HG03571 (cell line): ENCODE data around the gene FGD3.
"Not testable (repeated sequence)": the region's sequence is repeated elsewhere in the genome, so short reads cannot be mapped to it uniquely, and the experiment has no call there.

Experiments
- ATAC-seq: cut with Tn5 transposase; IDR thresholded peaks from one replicate; pipeline ENCODE4 v1.9.1; 2021; ENCODE audit not compliant: unreplicated experiment

The FGD3 gene

GRCh38 chr9:93007529-93008058 lies 60.3 kb downstream of the FGD3 start:
- ATAC-seq, result no peak

DNA sequence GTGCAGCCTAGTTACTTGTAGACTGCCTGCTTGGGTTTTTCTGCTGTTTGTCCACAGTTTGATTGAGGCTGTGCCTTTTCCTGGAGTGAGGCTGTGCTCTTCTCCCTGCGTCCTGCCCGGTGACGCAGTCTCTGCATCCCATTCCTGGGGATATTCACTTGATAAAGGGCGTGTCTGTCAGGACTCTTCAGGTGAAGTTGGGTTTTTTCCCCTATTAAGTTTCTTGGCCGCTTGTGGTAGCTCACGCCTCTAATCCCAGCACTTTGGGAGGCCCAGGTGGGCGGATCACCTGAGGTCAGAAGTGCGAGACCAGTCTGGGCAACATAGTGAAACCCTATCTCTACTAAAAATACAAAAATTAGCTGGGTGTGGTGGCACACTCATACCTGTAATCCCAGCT lies 61.1 kb downstream of the FGD3 start:
- ATAC-seq, result no peak

DNA sequence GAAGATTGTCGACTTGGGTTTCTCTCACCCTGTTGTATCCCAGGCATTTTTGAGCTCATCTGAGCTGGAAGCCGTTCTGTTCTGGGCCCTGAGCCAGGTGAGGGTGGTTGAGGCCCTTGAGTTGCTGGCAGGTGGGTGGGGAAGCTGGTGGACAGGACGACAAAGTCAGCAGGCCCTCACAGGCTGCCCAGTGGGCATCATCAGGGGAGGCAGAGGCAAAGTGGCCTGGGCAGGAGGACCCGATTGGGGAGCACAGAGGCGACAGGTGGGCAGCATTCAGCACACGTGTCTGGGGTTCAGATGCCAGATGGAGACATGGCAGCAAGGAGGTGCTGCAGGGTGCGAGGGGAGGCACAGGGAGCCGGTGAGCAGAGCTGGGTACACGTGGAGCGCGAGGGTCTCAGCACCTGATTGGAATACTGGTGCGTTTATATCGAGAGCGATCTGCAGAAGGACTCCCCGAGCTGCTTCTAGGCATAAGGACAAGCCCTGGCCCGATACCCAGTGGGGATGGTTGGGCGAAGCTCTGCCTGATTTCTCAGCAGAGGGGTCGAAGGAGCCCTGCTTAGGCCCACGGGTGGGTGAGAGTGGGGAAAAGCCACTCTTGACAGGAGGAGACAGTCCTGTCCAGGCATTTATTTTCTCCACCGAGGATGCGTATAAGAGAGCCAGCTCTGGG lies 62.2 kb downstream of the FGD3 start:
- ATAC-seq, result no peak

DNA sequence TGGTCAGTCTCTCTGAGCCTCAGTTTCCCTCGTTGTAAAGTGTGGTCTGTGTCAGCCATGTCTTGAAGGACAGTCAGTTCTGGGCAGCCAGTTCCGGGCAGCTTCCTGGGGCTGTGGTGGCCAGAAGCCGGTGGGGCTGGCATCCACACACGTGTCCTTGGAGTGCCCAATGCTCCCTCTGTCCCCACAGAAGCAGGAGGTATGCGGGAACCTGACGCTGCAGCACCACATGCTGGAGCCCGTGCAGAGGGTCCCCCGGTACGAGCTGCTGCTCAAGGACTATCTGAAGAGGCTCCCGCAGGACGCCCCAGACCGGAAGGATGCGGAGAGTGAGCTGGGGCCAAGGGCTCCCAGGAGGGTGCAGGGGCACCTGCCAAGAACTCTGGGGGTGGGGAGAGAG lies 62.7 kb downstream of the FGD3 start:
- no peak for ATAC-seq

GRCh38 chr9:93010704-93011103 lies 63.4 kb downstream of the FGD3 start:
- ATAC-seq, result no peak

- no peak for ATAC-seq
Observed at GRCh38 chr9:93011114-93011513, 63.8 kb downstream of the FGD3 start.

DNA sequence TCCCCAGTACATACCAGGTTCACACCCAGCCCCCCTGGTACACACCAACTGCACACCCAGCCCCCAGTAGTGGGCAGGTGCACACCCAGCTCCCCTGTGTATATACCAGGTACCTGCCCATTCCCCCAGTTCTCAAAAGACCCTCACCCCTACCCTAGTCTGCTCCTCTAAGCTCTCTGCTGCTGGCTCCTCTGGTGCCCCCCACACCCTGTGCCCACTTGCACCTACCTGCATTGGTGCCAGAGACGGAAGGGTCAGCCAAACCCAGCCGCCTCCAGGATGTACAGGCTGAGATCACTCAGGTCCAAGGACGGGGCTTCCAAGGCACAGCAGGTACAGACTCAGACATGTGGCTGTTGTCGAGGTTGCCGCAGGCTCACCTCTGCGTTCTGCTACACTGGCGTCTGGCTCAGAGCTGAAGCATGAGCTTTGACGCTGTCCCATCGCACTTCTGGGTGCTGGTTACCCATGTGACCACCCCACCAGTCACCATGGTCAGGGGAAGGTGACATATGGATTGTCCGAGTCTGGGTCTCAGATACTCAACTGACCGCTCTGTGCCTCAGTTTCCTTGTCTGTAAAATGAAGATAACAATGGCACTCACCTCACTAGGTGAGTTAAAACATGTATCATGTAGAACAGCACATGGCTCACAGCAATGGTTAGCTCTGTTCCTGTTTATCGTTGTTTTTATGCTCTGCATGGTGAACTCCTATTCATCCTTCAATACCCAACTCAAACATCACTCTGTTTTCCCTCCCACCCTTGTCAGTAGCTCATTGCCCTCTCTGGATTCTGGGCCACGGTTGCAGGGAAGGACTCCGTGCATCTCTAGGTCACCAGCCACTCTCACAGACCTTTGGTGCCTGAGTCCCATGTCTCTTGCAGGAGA lies 65.9 kb downstream of the FGD3 start:
- ATAC-seq, result no peak

GRCh38 chr9:93013856-93014582 lies 66.7 kb downstream of the FGD3 start:
- ATAC-seq, result no peak

DNA sequence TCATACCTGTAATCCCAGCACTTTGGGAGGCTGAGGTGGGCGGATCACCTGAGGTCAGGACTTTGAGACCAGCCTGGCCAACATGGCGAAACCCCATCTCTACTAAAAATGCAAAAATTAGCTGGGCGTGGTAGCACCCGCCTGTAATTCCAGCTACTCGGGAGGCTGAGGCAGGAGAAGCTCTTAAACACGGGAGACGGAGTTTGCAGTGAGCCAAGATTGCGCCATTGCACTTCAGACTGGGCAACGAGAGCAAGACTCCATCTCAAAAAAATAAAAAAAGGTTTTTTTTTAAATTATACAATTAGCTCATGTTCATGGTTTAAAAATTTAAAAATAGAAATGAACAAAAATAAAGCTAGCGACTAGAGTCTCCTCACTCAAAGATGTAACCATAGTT lies 67.9 kb downstream of the FGD3 start:
- not testable (repeated sequence) for ATAC-seq

GRCh38 chr9:93017621-93018020 lies 70.3 kb downstream of the FGD3 start:
- ATAC-seq, result no peak

- no peak for ATAC-seq
Observed at GRCh38 chr9:93020151-93020550, 72.8 kb downstream of the FGD3 start.

DNA sequence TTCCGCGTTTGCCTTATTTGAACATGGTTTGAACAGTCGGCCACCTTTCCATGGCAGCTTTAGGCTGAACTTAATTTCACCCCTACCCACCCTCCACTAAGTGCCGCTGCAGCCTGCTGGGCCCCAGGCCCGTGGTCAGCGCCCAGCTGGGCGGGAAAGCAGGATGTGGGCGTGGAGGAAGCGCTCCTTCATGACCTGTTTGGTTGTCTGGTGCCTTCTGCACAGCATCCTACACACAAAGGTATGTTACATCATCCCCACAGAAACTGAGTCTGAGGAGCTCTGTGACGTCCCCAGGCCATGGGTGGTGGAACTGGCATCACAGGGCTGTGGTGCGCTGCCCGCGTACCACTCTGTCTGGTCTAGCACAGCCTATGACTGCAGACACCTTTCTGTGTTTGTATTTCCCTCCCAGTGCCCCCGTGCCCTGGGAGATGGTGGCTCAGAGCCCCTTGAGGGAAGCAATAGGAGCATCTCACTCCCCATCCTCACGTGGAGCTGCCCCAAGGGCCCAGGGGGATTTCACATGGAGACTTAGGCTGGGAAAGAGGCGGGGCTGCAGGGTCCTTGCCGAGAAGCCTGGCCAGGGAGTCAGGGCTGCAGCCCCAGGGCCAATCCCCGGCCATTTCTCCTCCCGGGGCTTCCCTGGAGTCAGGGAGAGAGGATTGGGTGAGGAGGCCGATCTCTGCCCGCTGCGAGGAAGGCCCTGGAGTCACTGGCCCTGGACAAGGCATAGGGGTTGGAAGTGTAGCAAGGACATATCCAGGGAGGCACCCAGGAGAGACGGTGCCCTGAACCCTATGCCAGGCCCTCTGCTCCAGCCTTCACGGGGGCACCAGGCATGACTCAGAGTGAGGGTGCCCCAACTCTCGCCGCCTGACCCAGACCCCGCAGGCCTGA lies 73.7 kb downstream of the FGD3 start:
- no peak for ATAC-seq

GRCh38 chr9:93022066-93022465 lies 74.7 kb downstream of the FGD3 start:
- ATAC-seq, result no peak

- no peak for ATAC-seq
Observed at GRCh38 chr9:93022721-93023520, 75.6 kb downstream of the FGD3 start.

DNA sequence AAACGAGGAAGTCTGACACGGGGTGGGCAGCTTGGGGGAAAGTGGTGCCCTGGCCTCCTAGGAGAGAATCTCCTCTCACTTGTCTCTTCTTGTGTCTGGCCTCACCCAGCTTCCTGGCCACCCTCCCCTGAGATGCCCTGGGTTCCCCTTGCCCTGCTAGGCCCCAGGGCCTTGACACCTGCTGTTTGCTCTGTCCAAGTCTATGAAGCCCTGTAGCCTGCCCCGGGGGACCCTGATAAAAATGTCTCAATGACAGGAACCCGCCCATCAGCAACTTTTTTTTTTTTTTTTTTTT lies 76.1 kb downstream of the FGD3 start:
- no peak for ATAC-seq

DNA sequence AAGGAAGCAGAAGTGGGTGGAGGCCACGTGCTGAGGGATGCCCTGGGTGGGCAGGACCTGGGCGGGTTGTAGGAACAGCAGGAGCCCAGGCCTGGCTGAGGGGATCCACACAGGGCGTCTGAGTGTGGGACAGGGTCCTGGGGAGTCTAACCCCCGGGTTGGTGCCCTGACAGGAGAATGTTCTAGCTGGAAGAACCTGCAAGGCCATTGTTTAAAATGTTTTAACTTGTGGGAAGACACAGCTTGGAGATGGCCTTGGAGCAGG lies 77.3 kb downstream of the FGD3 start:
- ATAC-seq, result no peak

DNA sequence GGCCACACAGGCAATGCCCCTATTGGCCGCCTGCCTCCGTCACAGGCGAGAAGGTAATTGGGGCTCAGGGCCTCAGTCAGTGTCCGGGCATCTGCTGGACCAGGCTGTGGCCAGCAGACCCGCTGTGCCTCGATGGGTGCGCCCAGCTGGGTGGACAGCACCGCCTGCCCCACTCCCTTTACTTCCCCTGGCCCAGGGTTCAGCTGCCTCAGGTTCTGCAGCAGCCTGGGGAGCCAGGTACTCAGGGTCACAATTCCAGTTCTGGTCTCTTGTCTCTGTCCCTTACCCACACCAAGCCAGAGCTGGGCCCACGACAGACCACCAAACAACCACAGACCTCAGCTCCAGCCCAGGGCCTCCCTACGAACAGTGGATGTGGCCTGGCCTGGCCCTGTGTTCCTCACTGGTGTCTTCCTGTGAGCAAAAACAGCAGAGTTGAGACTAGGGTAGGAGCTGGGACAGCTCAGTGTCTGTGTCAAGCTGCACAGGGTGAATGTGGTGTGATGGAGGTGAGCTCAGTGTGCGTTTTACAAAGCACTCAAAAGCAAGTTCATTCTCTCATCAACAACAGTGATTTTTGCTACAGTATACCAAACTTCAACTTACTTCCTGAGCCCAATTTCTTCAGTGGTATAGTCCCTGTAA lies 77.8 kb downstream of the FGD3 start:
- ATAC-seq, result no peak

- no peak for ATAC-seq
Observed at GRCh38 chr9:93025736-93026135, 78.4 kb downstream of the FGD3 start.

GRCh38 chr9:93026640-93027039 lies 79.3 kb downstream of the FGD3 start:
- no peak for ATAC-seq

GRCh38 chr9:93027750-93028149 lies 80.4 kb downstream of the FGD3 start:
- no peak for ATAC-seq
